Keratinocyte (primary cell): Measurements from ENCODE around the gene TMEM37. TPM values are rescaled to one million over a fixed set of nuclear protein-coding genes. Genes with fewer than 3 reads are reported as not detected.

ENCODE experiments used
- DNase-seq: peaks from one replicate; pipeline ENCODE4 v3.0.0-alpha.2; 2011; ENCODE audit warnings: low read depth, missing footprints, low spot score
- FAIRE-seq: peaks from 2 replicates; lab custom pipeline; 2011; peaks lifted over from hg19 to GRCh38; lab: Jason Lieb, UNC
- H2AFZ ChIP-seq: 2 replicates; pipeline ENCODE4 v1.6.0; 2012; ENCODE audit warnings: low read length, control low read depth, inconsistent platforms; ENCODE audit not compliant: control insufficient read depth
- H3K27ac ChIP-seq: 2 replicates; pipeline ENCODE4 v1.5.1; 2011; ENCODE audit warnings: low read length; ENCODE audit not compliant: control insufficient read depth, insufficient read depth
- H3K27me3 ChIP-seq: 3 replicates; pipeline ENCODE4 v1.6.0; 2011; ENCODE audit warnings: low read length; ENCODE audit not compliant: control insufficient read depth, insufficient read depth; ENCODE audit errors: extremely low read depth
- H3K36me3 ChIP-seq, 2 experiments: 2 replicates in 1 of 2; 3 replicates in 1 of 2; pipeline ENCODE4 v1.5.1; 2011; ENCODE audit warnings: low read length in 2 of 2, mild to moderate bottlenecking in 1 of 2; ENCODE audit not compliant: control insufficient read depth in 2 of 2, insufficient read depth in 2 of 2; ENCODE audit errors: extremely low read depth in 1 of 2
- H3K4me1 ChIP-seq: 3 replicates; pipeline ENCODE4 v1.5.1; 2011; ENCODE audit warnings: low read length; ENCODE audit not compliant: control insufficient read depth, insufficient read depth; ENCODE audit errors: extremely low read depth
- H3K4me2 ChIP-seq: 3 replicates; pipeline ENCODE4 v1.6.0; 2011; ENCODE audit warnings: low read depth, low read length; ENCODE audit not compliant: control insufficient read depth, insufficient read depth; ENCODE audit errors: extremely low read depth
- H3K4me3 ChIP-seq, 3 experiments: fragments of 200-600 bp in 1 of 3; sonication (generic) in 1 of 3; 2 replicates in 2 of 3; 3 replicates in 1 of 3; pipeline ENCODE4 v1.5.1; 2011 to 2016; ENCODE audit warnings: low read length in 3 of 3, mild to moderate bottlenecking in 3 of 3, control low read depth in 2 of 3, inconsistent platforms in 1 of 3, low read depth in 1 of 3, mixed read lengths in 1 of 3, mixed run types in 1 of 3, moderate library complexity in 1 of 3; ENCODE audit not compliant: control insufficient read depth in 2 of 3, insufficient read depth in 2 of 3; ENCODE audit errors: extremely low read depth in 1 of 3
- H3K79me2 ChIP-seq: 2 replicates; pipeline ENCODE4 v1.6.0; 2012; ENCODE audit warnings: low read length; ENCODE audit not compliant: control insufficient read depth, insufficient read depth
- H3K9ac ChIP-seq: 3 replicates; pipeline ENCODE4 v1.6.0; 2011; ENCODE audit warnings: low read length; ENCODE audit not compliant: control insufficient read depth, insufficient read depth; ENCODE audit errors: extremely low read depth
- H3K9me1 ChIP-seq: 3 replicates; pipeline ENCODE4 v1.6.0; 2011; ENCODE audit warnings: low read length; ENCODE audit not compliant: control insufficient read depth, insufficient read depth; ENCODE audit errors: extremely low read depth
- H3K9me3 ChIP-seq: 2 replicates; pipeline ENCODE4 v1.5.1; 2012; ENCODE audit warnings: low read depth, low read length; ENCODE audit not compliant: control insufficient read depth
- H4K20me1 ChIP-seq: 3 replicates; pipeline ENCODE4 v1.6.0; 2011; ENCODE audit warnings: low read length; ENCODE audit not compliant: control insufficient read depth, insufficient read depth; ENCODE audit errors: extremely low read depth
- CTCF ChIP-seq, 3 experiments: IDR thresholded peaks in 1 of 3; conservative IDR thresholded peaks in 1 of 3; optimal IDR thresholded peaks in 1 of 3; 2 replicates in 2 of 3; 3 replicates in 1 of 3; pipeline versions ENCODE3 to v1.5.1; 2011; ENCODE audit warnings: low read length in 3 of 3, mild to moderate bottlenecking in 3 of 3, moderate library complexity in 2 of 3, control low read depth in 1 of 3, inconsistent platforms in 1 of 3; ENCODE audit not compliant: insufficient read depth in 2 of 3; ENCODE audit errors: extremely low read depth in 1 of 3
- EZH2 ChIP-seq: IDR thresholded peaks from one replicate; pipeline ENCODE4 v1.6.1; 2012; ENCODE audit warnings: inconsistent platforms, mild to moderate bottlenecking, low read length, moderate library complexity
- dilution Hi-C: fragments of 300-500 bp; cut with MboI; formaldehyde crosslinking; loops from one replicate; pipeline ENCODE4 v1.7.0; 2020; ENCODE audit warnings: low sequenced_read_pairs; ENCODE audit not compliant: extremely low pct_ligation_motif_present
- polyA plus RNA-seq, 5 experiments: library from polyadenylated mRNA; depleted of rRNA in 3 of 5; stranded (reverse) in 3 of 5; stranded (forward) in 1 of 5; unstranded in 1 of 5; fragments of >200 nt; gene quantifications; 1 replicate in 1 of 5; 2 replicates in 3 of 5; 3 replicates in 1 of 5; pipeline versions ENCODE4 v1.2.1 to v1.2.3, GENCODE V29; 2011 to 2012; ENCODE audit warnings: missing spikeins in 2 of 5, low read depth in 1 of 5, low replicate concordance in 1 of 5

The TMEM37 gene
- polyA plus RNA-seq, 1 donor (not counting 4 experiments of a cell fraction or from before 2014, with no cell fraction given), result 0.18 TPM

GRCh38 chr2:119476301-119477112 is 44.9 kb downstream of the TMEM37 start:
- Histone ChIP-seq H3K79me2 (no peaks in the 10 kb centered on the region), H3K27me3 (no peaks in the 10 kb centered on the region), H3K27ac (no peak overlapping the region), H3K36me3 (no peaks in the 10 kb centered on the region), H4K20me1 (no peaks in the 10 kb centered on the region), H3K9me1 (no peaks in the 10 kb centered on the region), H3K4me3 (no peak overlapping the region), H3K4me2 (no peak overlapping the region), H2AFZ (no peak overlapping the region), H3K9ac (no peak overlapping the region), H3K9me3 (no peaks in the 10 kb centered on the region), H3K4me1 (no peaks in the 10 kb centered on the region)
- dilution Hi-C loops, result no loop called here
- peak; percentile 19 for DNase-seq
- TF ChIP-seq CTCF (optimal IDR thresholded peaks at IDR 0.05 in 1 of 3, IDR thresholded peaks at IDR 0.05 in 1 of 3, conservative IDR thresholded peaks at IDR 0.05 in 1 of 3; ENCODE audit: extremely low read depth in 1 of 3, insufficient read depth in 2 of 3, low read length in 3 of 3) (peak; percentile 87 to 99 (median 92)), EZH2 (no peak)
- FAIRE-seq, result no peak

- H3K27ac ChIP-seq, result no peak overlapping the region
- H3K79me2 ChIP-seq, result no peaks in the 10 kb centered on the region
- no peak overlapping the region for H3K9ac ChIP-seq
- no peaks in the 10 kb centered on the region for H3K9me3 ChIP-seq
- H3K4me2 ChIP-seq, result no peak overlapping the region
- TF ChIP-seq EZH2 (no peak), CTCF (optimal IDR thresholded peaks at IDR 0.05 in 1 of 3, IDR thresholded peaks at IDR 0.05 in 1 of 3, conservative IDR thresholded peaks at IDR 0.05 in 1 of 3; ENCODE audit: extremely low read depth in 1 of 3, insufficient read depth in 2 of 3, low read length in 3 of 3) (no peak)
- dilution Hi-C loops, result no loop called here
- no peak overlapping the region for H2AFZ ChIP-seq
- no peaks in the 10 kb centered on the region for H3K9me1 ChIP-seq
- H3K4me3 ChIP-seq, result no peak overlapping the region
- no peaks in the 10 kb centered on the region for H3K36me3 ChIP-seq
- no peaks in the 10 kb centered on the region for H3K27me3 ChIP-seq
- H4K20me1 ChIP-seq, result no peaks in the 10 kb centered on the region
- FAIRE-seq (no peak), DNase-seq (no peak)
- H3K4me1 ChIP-seq, result no peaks in the 10 kb centered on the region
Observed at GRCh38 chr2:119477113-119477505, 45.5 kb downstream of the TMEM37 start.
